GM21717 (cell line): ENCODE data around the gene MAP1B.
A peak's percentile ranks its signal among the peaks of the same experiment; 100 is the strongest.

ENCODE experiments used
- ATAC-seq: cut with Tn5 transposase; IDR thresholded peaks from one replicate; pipeline ENCODE4 v1.9.1; 2021; ENCODE audit warnings: mild to moderate bottlenecking, moderate library complexity; ENCODE audit not compliant: unreplicated experiment

Gene MAP1B

GRCh38 chr5:72188166-72188565 lies 80.9 kb downstream of the MAP1B start:
- ATAC-seq = no peak

GRCh38 chr5:72189146-72189545 lies 81.9 kb downstream of the MAP1B start:
- ATAC-seq = no peak

GRCh38 chr5:72191404-72191803 lies 84.1 kb downstream of the MAP1B start:
- ATAC-seq = no peak

GRCh38 chr5:72194846-72195245 lies 87.6 kb downstream of the MAP1B start:
- ATAC-seq = peak; percentile 82

- ATAC-seq = no peak
Observed at GRCh38 chr5:72195581-72195980, 88.3 kb downstream of the MAP1B start.

- no peak for ATAC-seq
Observed at GRCh38 chr5:72197393-72197792, 90.1 kb downstream of the MAP1B start.

- ATAC-seq = no peak
Observed at GRCh38 chr5:72199681-72200080, 92.4 kb downstream of the MAP1B start.

- no peak for ATAC-seq
Observed at GRCh38 chr5:72202331-72202825, 95.1 kb downstream of the MAP1B start.

- no peak for ATAC-seq
Observed at GRCh38 chr5:72203251-72203845, 96.1 kb downstream of the MAP1B start.

- ATAC-seq = no peak
Observed at GRCh38 chr5:72204946-72205345, 97.7 kb downstream of the MAP1B start.

- no peak for ATAC-seq
Observed at GRCh38 chr5:72205431-72206009, 98.2 kb downstream of the MAP1B start.

- no peak for ATAC-seq
Observed at GRCh38 chr5:72206160-72206559, 98.9 kb downstream of the MAP1B start.

GRCh38 chr5:72206994-72207393 lies 99.7 kb downstream of the MAP1B start:
- no peak for ATAC-seq

GRCh38 chr5:72208324-72208926 lies 101.2 kb downstream of the MAP1B start:
- ATAC-seq = no peak

- ATAC-seq = no peak
Observed at GRCh38 chr5:72209147-72210115, 102.2 kb downstream of the MAP1B start.

GRCh38 chr5:72210888-72211678 lies 103.8 kb downstream of the MAP1B start:
- ATAC-seq = no peak

- ATAC-seq = no peak
Observed at GRCh38 chr5:72212171-72212570, 104.9 kb downstream of the MAP1B start.

- ATAC-seq = no peak
Observed at GRCh38 chr5:72213482-72213881, 106.2 kb downstream of the MAP1B start.

GRCh38 chr5:72214168-72214567 lies 106.9 kb downstream of the MAP1B start:
- ATAC-seq = no peak

- no peak for ATAC-seq
Observed at GRCh38 chr5:72216756-72217155, 109.5 kb downstream of the MAP1B start.
